Stimulated activated CD4-positive, alpha-beta T cell treated with anti-CD3 and anti-CD28 coated beads, Interleukin-4, amount 100 ng/mL, for 1 hour (primary cell): ENCODE results near the gene OMD.
"Not testable (repeated sequence)": the region's sequence is repeated elsewhere in the genome, so short reads cannot be mapped to it uniquely, and the experiment has no call there.

Source experiments
- DNase-seq: peaks from one replicate; pipeline ENCODE4 v3.0.0-alpha.2; 2020

OMD gene

DNA sequence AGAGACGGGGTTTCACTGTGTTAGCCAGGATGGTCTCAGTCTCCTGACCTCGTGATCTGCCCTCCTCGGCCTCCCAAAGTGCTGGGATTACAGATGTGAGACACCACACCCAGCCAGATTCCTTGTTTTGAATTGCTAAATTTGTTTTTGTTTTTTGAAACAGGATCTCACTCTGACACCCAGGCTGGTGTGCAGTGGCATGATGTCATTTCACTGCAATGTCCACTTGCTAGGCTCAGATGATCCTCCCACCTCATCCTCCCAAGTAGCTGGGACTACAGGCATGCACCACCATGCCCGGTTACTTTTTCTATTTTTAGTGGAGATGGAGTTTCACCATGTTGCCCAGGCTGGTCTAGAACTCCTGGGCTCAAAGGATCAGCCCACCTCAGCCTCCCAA is 13.1 kb downstream of the OMD start:
- DNase-seq: not testable (repeated sequence)

DNA sequence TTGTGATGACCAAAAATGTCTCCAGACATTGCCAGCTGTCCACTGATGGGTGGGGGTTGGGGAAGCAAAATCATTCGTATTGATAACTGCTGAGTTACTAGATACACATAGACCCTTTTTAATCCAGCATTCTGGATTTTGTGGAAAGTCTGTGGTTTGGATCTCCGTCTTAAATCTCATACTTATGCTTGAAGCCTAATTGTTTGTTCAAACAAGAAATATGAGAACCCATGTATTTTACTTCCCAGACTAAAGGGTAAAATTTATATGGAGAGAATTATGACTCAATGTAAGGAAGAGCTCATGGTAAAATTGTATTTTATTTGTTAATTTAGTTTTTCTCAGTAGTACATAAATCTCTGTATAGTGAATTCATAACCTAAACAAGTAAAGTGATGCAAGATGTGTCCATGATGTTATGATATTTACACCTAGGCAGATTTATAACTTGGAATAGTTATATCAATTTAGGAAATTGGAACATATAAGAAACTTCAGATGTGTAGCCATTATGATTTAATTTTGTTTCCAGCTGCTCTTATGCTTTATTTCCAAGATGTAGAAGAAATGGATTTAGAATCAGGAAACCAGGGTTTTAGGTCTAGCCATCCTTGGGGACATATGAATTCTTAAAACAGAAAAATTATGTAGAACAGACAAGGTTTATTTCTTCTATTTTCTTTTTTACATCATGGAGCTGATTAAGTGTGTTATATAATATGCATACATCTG is 15.4 kb downstream of the OMD start:
- no peak for DNase-seq

GRCh38 chr9:92407818-92408217 is 16.5 kb downstream of the OMD start:
- DNase-seq: no peak

- DNase-seq: no peak
Measured at GRCh38 chr9:92406477-92406876, 17.8 kb downstream of the OMD start.

DNA sequence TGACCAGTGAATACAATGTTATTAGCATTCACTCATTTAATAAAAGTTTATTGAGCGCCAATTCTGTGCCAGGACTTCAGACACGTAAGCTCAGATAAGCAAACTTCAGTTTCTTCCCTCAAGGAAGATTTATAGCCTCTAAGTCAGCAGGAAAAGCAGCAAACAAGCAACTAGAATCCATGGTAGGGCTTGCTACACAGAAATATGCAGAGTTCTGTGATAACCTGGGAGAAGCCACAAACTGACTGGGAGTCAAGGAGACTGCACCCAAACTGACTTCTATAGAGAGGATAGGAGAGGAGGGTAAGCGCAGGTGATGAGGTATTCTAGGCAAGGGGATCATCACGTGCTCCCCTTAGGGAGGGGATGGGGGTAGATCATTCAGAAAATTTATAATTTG is 18.5 kb downstream of the OMD start:
- DNase-seq: no peak

GRCh38 chr9:92404042-92404836 is 20.0 kb downstream of the OMD start, which contains the start of gene OGN:
Gene OGN, minus strand, starts transcription at chr9:92404578. Its CDS starts 1,171 bp downstream, at chr9:92403407.
- no peak for DNase-seq

DNA sequence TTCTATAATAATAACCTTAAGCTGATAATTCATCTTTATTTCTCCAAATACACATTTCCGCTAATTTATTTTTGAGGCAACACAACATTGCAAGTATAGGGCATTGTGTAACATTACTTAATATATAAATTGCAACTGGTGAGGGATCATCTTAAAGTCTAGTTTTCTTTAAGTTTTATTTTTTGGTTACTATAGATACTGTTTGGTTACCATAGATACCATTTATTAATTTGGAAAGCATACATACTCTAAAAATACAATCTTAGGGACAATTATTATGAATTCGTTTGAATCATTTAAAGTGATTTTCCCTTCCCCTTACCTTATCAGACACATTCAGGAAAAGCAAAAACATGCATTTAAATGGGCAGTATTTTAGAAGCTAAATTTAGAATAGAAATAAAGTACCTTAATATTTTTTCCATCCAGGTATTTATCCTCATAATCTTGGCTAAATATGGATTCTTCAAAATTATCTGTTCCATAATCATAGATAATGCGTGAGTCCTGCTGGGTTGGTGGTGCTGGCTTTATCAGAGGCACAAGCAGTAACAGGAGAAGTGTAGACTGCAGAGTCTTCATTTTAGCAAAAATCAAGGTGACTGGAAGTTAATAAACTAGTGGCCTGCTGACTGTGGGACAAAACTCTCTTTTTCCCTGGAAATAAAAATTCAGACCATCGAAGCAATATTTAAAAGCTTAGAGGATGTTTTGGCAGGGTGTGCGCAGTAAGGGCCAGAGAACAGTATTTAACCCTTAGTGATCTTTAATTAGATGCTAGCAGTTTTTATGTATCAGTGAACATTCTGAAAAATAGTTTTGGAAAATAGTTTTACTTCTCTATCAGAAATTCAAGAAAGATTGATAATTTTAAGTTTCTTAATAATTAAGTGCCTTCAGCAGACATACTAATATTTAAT is 21.2 kb downstream of the OMD start:
- DNase-seq: no peak

- no peak for DNase-seq
Measured at GRCh38 chr9:92402360-92402759, 21.9 kb downstream of the OMD start.

DNA sequence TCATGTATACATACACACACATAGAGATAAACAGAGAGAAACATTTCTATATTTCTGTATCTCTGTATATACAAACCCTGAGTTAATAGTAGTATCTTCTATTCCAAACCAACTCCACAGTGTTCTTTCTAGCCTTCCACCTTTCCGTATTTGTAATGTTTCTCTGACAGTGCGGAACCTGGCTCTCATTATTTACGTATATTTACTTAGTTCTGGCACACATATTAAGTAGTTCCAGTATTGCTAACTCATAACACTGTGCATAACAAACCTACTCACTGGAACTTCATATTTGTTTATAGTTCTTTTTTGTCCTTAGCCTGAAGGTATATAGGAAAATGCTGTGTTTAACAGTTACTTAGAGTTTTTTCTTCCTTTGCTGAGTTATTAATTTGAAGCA is 26.4 kb downstream of the OMD start:
- DNase-seq: no peak

DNA sequence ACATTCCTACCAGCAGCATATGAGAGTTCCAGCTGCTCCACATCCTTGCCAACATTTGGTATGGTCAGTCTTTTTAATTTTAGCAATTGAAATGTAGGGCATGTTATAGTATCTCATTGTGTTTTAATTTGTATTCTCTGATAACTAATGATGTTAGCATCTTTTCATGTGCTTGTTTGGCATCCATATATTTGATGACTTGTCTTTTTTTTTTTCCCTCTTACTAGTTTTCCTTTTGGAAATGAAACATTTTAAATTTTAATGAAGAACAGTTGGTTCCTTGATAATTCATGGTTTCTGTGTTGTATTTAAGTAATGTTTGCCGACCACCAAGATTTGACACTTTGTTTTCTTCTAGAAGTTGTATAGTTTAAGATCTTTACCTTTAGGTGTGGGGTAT is 28.7 kb downstream of the OMD start:
- DNase-seq: no peak

DNA sequence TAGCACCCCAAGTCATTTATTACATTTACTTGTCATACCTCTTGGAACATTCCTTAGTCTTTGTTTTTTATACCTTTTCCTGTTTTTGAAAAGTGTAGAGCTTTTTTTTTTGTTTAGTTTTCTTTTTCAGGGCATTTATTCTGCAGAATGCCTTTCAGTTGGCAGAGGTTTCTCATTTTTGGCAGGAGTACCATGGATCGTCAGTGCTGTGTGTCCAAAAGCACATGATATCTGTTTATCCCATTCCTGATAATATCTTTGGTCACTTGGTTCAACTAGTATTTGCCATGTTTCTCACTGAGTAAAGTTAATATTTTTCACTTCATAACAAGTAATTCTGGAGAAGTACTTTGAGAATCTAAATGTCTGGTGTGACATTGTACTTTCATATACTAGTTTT is 30.6 kb downstream of the OMD start:
- no peak for DNase-seq

- no peak for DNase-seq
Measured at GRCh38 chr9:92392690-92393089, 31.6 kb downstream of the OMD start.

DNA sequence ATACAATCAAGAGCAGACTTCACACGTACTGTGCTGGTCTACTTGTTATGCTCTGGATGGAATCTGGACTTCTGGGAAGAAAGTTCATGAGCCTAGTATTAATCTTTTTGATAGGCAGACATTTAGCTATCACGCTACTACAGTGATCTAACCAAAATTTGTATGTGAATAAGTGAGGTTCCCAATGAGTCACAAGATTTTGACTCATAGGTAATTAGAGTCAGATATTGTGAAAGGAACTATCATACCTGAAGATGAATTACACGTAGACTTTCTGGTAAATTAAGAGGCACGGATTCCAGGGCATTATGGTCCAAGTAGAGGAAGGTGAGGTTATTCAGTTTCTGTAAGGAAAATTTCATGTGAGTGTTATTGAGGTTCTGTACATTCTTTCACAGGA is 38.3 kb downstream of the OMD start:
- no peak for DNase-seq

- DNase-seq: no peak
Measured at GRCh38 chr9:92385477-92385876, 38.8 kb downstream of the OMD start.

- DNase-seq: no peak
Measured at GRCh38 chr9:92385001-92385400, 39.3 kb downstream of the OMD start.

- no peak for DNase-seq
Measured at GRCh38 chr9:92384375-92384774, 39.9 kb downstream of the OMD start.

DNA sequence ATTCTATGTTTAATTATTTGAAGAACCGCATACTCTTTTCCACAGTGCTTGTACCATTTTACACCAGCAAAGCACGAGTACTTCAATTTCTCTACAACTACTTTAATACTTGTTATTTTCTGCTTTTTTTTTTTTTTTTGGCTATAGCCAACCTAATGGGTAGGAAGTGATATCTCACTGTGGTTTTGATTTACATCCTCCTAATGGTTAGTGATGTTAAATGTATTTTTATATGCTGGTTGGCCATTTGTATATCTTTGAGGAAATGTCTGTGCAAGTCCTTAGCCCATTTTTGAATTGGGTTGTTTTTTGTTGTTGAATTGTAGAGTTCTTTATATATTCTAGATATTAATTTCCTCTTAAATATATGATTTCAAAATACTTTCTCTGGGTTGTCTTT is 42.5 kb downstream of the OMD start:
- DNase-seq: no peak

DNA sequence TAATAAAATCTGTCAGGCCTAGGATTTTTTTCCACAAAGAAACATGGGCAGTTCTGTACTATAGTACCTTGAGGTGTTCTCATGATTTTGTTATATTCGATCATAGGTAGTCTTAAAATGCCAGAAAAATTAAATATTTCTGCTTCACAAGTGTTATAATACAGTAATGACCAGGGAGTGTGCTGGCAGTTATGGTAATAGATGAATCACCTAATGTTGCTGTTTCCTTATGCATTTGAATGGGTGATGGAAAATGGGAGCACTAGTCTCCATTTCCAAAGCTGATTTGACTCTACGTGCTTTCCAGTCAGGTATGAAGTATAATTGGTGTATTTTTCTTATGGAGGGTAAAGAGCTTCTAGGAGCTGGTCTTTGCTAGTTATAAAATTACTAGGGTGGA is 43.7 kb downstream of the OMD start:
- no peak for DNase-seq

DNA sequence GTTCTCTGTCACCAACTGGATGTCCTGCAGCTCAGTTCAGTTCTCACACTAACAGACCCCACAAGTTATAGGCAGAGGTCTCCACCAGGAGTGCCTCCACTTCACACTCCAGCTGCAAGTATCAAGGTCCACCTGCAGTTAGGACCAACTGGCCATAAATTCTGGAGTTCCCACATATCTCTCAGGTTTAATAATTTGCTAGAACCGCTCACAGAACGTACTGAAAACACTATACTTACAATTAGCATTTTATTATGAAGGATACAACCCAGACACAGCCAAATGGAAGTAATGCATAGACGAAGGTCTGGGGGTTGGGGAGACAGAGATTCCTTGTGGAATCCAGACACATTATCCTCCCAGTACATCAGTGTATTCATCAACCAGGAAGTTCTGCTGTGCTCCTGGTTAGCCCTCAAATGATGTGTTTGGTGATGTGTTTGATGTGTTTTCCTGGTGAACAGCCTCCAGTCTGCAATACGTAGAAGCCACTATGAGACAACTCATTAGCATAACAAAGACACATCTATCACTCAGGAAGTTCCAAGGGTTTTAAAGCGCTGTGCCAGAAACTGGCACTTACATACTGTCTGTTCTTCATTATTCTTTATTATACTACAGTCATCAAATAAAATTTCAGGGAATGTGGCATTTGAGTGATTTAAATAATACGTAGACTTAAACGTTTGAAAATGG is 45.3 kb downstream of the OMD start:
- no peak for DNase-seq

- DNase-seq: no peak
Measured at GRCh38 chr9:92377876-92378275, 46.4 kb downstream of the OMD start.

GRCh38 chr9:92373167-92373566 is 51.1 kb downstream of the OMD start:
- DNase-seq: no peak

GRCh38 chr9:92369075-92369474 is 55.2 kb downstream of the OMD start:
- no peak for DNase-seq
